HepG2 (cell line): ENCODE results near the gene CTPS2. TPM values are rescaled to one million over a fixed set of nuclear protein-coding genes. Genes with fewer than 3 reads are reported as not detected.
A peak's percentile ranks its signal among the peaks of the same experiment; 100 is the strongest.

ENCODE experiments used
- AGO2 ChIP-seq: fragments of 200-400 bp; formaldehyde crosslinking; optimal IDR thresholded peaks from 2 replicates; pipeline ENCODE3; 2017; ENCODE audit warnings: mild to moderate bottlenecking, low read depth, low read length, moderate library complexity
- CREB1 ChIP-seq, 2 experiments: fragments of 450-650 bp in 1 of 2; IDR thresholded peaks; 2 replicates each; pipeline ENCODE4 v1.6.1; 2016 to 2017; ENCODE audit warnings: control low read depth in 1 of 2, mild to moderate bottlenecking in 1 of 2, missing compliant biosample characterization in 1 of 2, missing genetic modification characterization in 1 of 2
- GLMP ChIP-seq: sonication (generic); formaldehyde crosslinking; IDR thresholded peaks from 2 replicates; pipeline ENCODE4 v1.9.0; 2021; ENCODE audit warnings: missing genetic modification reagents, mild to moderate bottlenecking, borderline replicate concordance
- HBP1 ChIP-seq: IDR thresholded peaks from 2 replicates; pipeline ENCODE4 v1.6.1; 2016; ENCODE audit warnings: low read depth, control low read depth
- HIVEP1 ChIP-seq: sonication (generic); formaldehyde crosslinking; IDR thresholded peaks from 2 replicates; pipeline ENCODE4 v1.4.0; 2020; ENCODE audit warnings: mild to moderate bottlenecking, missing genetic modification reagents
- HOMEZ ChIP-seq: IDR thresholded peaks from 2 replicates; pipeline ENCODE4 v1.6.1; 2016; ENCODE audit warnings: low read depth
- KAT7 ChIP-seq: IDR thresholded peaks from 2 replicates; pipeline ENCODE4 v1.6.1; 2018; ENCODE audit warnings: borderline replicate concordance, missing compliant biosample characterization
- KMT2B ChIP-seq: IDR thresholded peaks from 2 replicates; pipeline ENCODE4 v1.6.1; 2016; ENCODE audit warnings: missing genetic modification reagents, missing compliant biosample characterization
- PATZ1 ChIP-seq: sonication (generic); formaldehyde crosslinking; IDR thresholded peaks from 2 replicates; pipeline ENCODE4 v1.4.0; 2020; ENCODE audit warnings: missing genetic modification reagents
- PHF20 ChIP-seq: sonication (generic); formaldehyde crosslinking; IDR thresholded peaks from 2 replicates; pipeline ENCODE4 v1.5.0; 2020; ENCODE audit warnings: mild to moderate bottlenecking, missing genetic modification reagents
- SAP130 ChIP-seq: IDR thresholded peaks from 2 replicates; pipeline ENCODE4 v1.6.1; 2016; ENCODE audit warnings: low read depth
- SATB2 ChIP-seq: sonication (generic); formaldehyde crosslinking; IDR thresholded peaks from 2 replicates; pipeline ENCODE4 v1.5.0; 2020; ENCODE audit warnings: missing genetic modification reagents
- SKI ChIP-seq: fragments of 450-650 bp; IDR thresholded peaks from one replicate; pipeline ENCODE4 v1.6.1; 2018; ENCODE audit warnings: mild to moderate bottlenecking; ENCODE audit not compliant: partially characterized antibody
- SRSF9 ChIP-seq: fragments of 200-400 bp; formaldehyde crosslinking; IDR thresholded peaks from 2 replicates; pipeline ENCODE4 v1.6.1; 2018; ENCODE audit warnings: borderline replicate concordance, mild to moderate bottlenecking, low read depth, low read length; ENCODE audit not compliant: insufficient read depth, poor library complexity, severe bottlenecking
- THAP11 ChIP-seq: IDR thresholded peaks from 2 replicates; pipeline ENCODE4 v1.6.1; 2016; ENCODE audit warnings: missing biosample characterization, missing genetic modification reagents
- YEATS2 ChIP-seq: sonication (generic); formaldehyde crosslinking; IDR thresholded peaks from 2 replicates; pipeline ENCODE4 v1.4.0; 2020; ENCODE audit warnings: missing genetic modification reagents, borderline replicate concordance
- ZBTB38 ChIP-seq: sonication (generic); formaldehyde crosslinking; IDR thresholded peaks from 2 replicates; pipeline ENCODE4 v1.5.1; 2020; ENCODE audit warnings: mild to moderate bottlenecking, missing genetic modification reagents
- ZBTB44 ChIP-seq: sonication (generic); formaldehyde crosslinking; IDR thresholded peaks from 2 replicates; pipeline ENCODE4 v1.4.0; 2020; ENCODE audit warnings: missing genetic modification reagents
- ZNF121 ChIP-seq: sonication (generic); formaldehyde crosslinking; IDR thresholded peaks from 2 replicates; pipeline ENCODE4 v1.5.0; 2020; ENCODE audit warnings: mild to moderate bottlenecking, missing genetic modification reagents
- ZNF598 ChIP-seq: sonication (generic); formaldehyde crosslinking; IDR thresholded peaks from 2 replicates; pipeline ENCODE4 v1.5.1; 2020; ENCODE audit warnings: mild to moderate bottlenecking, missing genetic modification reagents, borderline replicate concordance
- ZNF761 ChIP-seq: sonication (generic); formaldehyde crosslinking; conservative IDR thresholded peaks from 2 replicates; pipeline ENCODE4 v1.4.0; 2020; ENCODE audit warnings: mild to moderate bottlenecking, missing genetic modification reagents
- ZNF766 ChIP-seq: sonication (generic); formaldehyde crosslinking; IDR thresholded peaks from 2 replicates; pipeline ENCODE4 v1.5.0; 2020; ENCODE audit warnings: missing genetic modification reagents, borderline replicate concordance
- polyA plus RNA-seq, 8 experiments: library from polyadenylated mRNA; depleted of rRNA in 3 of 8; stranded (reverse) in 7 of 8; unstranded in 1 of 8; fragments of >200 nt; fragmentation: Illumina TruSeq in 4 of 8; extraction: Trizol in 4 of 8; gene quantifications; 2 replicates each; pipeline versions ENCODE4 v1.2.1 to v1.2.3, GENCODE V29; 2011 to 2016; ENCODE audit warnings: low read depth in 4 of 8, missing spikeins in 1 of 8, mixed read lengths in 1 of 8; ENCODE audit not compliant: insufficient read depth in 1 of 8
- total RNA-seq, 5 experiments: library from RNA; depleted of rRNA; stranded (reverse); fragments of >200 nt; fragmentation: Illumina TruSeq; extraction: Trizol; gene quantifications; 2 replicates each; pipeline ENCODE4 v1.2.3, GENCODE V29; 2016; ENCODE audit warnings: low read depth in 1 of 5

Gene CTPS2
- total and polyA plus RNA-seq, 2 of the 13 experiments (the other 11 are each of a cell fraction or from before 2014, with no cell fraction given): 10.3 to 26.1 TPM

- TF ChIP-seq PATZ1 (CRISPR knock-in tag) (0 out of 2 replicates have a peak, but pooled peaks have one; percentile 22), KMT2B (CRISPR knock-in tag) (no peak), THAP11 (CRISPR knock-in tag) (0 out of 2 replicates have a peak, but pooled peaks have one; percentile 9), GLMP (CRISPR knock-in tag) (0 out of 2 replicates have a peak, but pooled peaks have one; percentile 31), ZNF761 (0 out of 2 replicates have a peak, but pooled peaks have one; percentile 6), ZNF766 (CRISPR knock-in tag) (no peak), SKI (no peak), SATB2 (CRISPR knock-in tag) (no peak), ZNF121 (no peak), SRSF9 (no peak), HBP1 (CRISPR knock-in tag) (no peak), AGO2 (peak; percentile 70), YEATS2 (no peak), CREB1 (IDR thresholded peaks at IDR 0.05) (no peak), CREB1 (CRISPR knock-in tag; IDR thresholded peaks at IDR 0.05) (no peak), ZBTB44 (CRISPR knock-in tag) (0 out of 2 replicates have a peak, but pooled peaks have one; percentile 6), ZNF598 (CRISPR knock-in tag) (no peak), KAT7 (0 out of 2 replicates have a peak, but pooled peaks have one; percentile 54), HIVEP1 (no peak), SAP130 (CRISPR knock-in tag) (peak; percentile 6; the same call in 1 of the 2 replicates), ZBTB38 (CRISPR knock-in tag) (peak; percentile 30; the same call in 1 of the 2 replicates), HOMEZ (no peak), PHF20 (CRISPR knock-in tag) (0 out of 2 replicates have a peak, but pooled peaks have one; percentile 16)
Measured at GRCh38 chrX:16711893-16712547, 449 bp downstream of the CTPS2 start (continued).
